Ishikawa (cell line): ENCODE data around the gene SUDS3.

Experiments
- EGR1 ChIP-seq: IDR thresholded peaks from 2 replicates; pipeline ENCODE4 v1.6.1; 2012
- MAX ChIP-seq: IDR thresholded peaks from 2 replicates; pipeline ENCODE4 v1.6.1; 2012
- RAD21 ChIP-seq: IDR thresholded peaks from 2 replicates; pipeline ENCODE4 v1.6.1; 2012; ENCODE audit warnings: low read depth
- TAF1 ChIP-seq: IDR thresholded peaks from 2 replicates; pipeline ENCODE4 v1.6.1; 2012; ENCODE audit warnings: low read depth, mild to moderate bottlenecking
- TEAD4 ChIP-seq: IDR thresholded peaks from 2 replicates; pipeline ENCODE4 v1.6.1; 2012
- YY1 ChIP-seq: IDR thresholded peaks from 2 replicates; pipeline ENCODE4 v1.6.1; 2012; ENCODE audit warnings: low read depth

GRCh38 chr12:118336123-118336522 is 40.2 kb upstream of the SUDS3 start:
- TF ChIP-seq YY1, result no peak
- TF ChIP-seq RAD21, result no peak
- TF ChIP-seq TAF1, result no peak
- no peak for TF ChIP-seq MAX
- TF ChIP-seq EGR1, result no peak
- no peak for TF ChIP-seq TEAD4
